T-helper 1 cell (primary cell): ENCODE measurements around the gene ADGRG3.

Source experiments
- DNase-seq, 5 donors: peaks; one replicate each; pipeline ENCODE4 v3.0.0-alpha.2; 2012 to 2020
- total RNA-seq, 4 donors: gene quantifications; one replicate each; lab custom pipeline; 2026; lab: John Stamatoyannopoulos, UW

Gene ADGRG3, protein sequence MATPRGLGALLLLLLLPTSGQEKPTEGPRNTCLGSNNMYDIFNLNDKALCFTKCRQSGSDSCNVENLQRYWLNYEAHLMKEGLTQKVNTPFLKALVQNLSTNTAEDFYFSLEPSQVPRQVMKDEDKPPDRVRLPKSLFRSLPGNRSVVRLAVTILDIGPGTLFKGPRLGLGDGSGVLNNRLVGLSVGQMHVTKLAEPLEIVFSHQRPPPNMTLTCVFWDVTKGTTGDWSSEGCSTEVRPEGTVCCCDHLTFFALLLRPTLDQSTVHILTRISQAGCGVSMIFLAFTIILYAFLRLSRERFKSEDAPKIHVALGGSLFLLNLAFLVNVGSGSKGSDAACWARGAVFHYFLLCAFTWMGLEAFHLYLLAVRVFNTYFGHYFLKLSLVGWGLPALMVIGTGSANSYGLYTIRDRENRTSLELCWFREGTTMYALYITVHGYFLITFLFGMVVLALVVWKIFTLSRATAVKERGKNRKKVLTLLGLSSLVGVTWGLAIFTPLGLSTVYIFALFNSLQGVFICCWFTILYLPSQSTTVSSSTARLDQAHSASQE
- 0 to 0.15 (median 0) reads per million in 4 donors for total RNA-seq

DNA sequence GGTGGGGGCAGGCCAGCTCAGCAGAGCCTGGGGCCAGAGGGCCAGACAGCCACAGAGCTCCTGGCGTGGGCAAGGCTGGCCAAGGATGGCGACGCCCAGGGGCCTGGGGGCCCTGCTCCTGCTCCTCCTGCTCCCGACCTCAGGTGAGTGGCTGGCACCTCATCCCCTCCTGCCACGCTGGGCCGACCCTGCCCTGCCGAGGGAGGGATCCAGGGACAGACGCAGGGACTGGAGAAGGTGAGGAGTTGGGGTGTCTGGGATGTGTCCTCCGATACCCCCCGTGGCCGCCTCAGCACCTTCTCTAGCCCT, at the start of gene ADGRG3:
Gene ADGRG3 (plus strand): TSS at position 44 of the 309 bp plus-strand sequence. CDS start 42 bp downstream, at position 86.
- no peak for DNase-seq

DNA sequence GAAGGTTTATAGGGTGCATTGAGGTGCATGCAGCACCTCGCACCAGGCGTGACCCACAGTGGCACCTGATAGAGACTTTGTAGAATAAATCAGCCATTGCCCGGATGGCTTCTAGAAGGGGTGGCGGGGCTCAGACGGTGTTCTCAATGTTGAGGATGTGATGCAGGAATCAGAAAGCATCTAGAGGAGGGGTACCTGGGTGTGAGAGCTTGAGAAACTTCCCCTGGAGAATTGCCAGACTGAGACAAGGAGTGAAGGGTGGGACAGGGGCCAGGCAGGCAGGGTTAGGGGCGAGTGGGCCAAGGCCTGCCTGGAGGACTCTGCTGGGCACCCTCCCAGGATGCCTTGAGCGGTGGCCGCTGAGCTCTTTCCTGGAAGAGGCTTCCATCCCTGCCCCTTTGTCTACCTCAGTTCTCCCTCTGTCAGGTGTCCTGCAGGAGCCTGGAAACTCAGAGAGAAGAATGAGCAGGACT, 48.9 kb upstream of the ADGRG3 start:
- DNase-seq: no peak

DNA sequence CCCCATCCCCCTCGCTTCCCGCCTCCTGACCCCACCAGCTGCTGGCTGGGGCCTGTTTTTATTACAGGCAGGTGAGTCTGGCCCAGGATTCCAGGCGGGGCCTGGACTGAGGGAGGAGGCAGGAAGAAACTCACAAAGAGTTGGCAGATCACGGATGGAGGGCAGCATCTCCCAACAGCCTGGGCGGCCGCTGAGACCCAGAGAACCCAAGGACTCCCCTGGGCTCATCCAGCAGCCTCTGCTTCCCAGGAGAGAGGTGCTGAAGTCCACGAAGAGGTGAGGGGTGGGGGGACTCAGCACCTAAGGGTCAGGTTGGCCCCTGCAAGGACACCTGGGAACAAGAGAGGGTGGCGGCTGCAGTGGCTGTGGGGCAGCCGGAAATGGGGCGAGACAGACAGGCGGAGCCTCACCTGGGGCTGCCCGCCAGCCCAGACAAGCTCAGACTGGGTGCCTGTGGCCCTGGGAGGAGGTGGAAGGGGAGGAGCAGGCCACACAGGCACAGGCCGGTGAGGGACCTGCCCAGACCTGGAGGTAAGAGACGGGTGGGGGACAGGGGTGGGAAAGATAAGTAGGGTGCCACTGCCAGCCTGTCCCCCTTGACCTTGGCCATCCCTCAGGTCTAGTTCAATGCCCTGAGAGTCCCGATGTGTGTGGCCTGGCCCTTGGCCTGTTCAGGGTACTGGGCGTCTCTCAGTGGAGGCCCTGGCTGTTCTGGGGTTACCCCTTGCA, 48.3 kb upstream of the ADGRG3 start:
- DNase-seq: no peak

DNA sequence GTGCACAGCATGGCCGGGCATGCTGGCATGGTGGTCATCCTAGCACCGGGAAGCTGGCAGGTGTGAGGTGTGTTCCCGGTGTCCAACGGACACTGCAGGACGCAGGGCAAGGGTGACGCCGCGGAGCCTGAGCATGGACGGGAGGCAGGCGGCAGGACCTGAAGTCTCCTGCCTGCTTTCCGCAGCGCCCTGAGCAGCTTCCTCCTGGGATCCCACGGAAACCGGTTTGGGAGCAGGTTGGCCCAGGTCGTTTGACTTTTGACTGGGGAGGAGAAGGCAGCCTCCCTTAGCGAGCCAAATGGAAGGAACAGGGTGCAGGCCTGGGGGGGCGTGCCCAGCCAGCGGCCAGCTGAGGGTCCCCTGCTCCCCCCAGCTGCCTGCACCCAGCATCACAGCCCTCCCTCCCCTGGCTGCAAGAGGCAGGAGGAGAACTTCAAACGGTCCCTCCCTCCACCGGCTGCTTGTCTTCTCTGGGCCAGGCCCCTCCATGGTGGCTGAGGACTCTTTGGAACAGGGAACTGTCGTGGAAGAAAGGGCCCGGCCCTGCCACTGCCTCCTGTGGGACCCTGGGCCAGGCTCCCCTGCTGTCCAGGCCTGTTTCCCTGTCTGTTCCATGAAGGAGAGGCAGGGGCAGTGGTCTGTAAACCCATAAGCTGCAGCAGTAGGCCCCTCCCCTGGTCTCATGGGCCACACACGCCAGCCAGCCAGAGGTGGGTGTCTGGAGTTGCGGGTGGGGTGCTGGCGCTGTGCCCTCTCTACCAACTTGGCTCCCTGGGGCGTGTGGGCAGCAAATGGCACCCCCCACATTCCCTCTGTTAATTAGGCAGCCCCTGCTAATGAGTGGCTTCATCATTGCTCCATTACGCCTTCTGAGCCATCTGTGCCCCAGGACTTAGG, 47.5 kb upstream of the ADGRG3 start:
- DNase-seq: no peak

DNA sequence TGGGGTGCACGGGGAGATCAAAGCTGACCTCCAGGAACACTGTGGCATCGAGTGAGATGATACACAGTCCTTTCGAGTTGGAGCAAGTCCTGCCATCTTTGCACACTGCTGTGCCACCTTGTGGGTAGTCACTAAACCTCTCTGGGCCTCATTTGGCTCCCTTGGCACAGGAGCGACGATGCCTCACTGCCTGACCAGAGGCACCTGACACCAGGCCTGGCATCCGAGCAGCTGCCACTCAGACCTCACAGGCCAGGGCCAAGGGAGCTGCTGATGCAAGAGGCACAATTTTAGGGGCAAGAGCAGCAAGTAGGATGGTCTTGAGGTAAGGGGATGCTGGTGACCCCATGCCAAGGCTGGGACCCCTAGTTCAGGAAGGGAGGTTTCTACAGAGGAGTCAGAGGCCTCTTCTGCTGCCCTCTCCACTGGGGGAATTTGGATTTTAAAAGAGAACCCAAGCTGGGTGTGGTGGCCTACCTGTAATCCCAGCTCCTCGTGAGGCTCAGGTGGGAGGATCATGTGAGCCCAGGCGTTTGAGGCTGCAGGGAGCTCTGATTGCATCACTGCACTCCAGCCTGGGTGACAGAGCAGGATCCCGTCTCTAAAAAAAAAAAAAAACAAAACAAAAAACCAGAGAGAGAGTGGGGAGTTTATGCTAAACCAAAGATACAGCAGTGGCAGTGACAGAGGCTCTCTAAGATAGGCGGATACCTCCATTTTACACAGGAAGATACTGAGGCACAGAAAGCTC, 46.4 kb upstream of the ADGRG3 start:
- DNase-seq: no peak

DNA sequence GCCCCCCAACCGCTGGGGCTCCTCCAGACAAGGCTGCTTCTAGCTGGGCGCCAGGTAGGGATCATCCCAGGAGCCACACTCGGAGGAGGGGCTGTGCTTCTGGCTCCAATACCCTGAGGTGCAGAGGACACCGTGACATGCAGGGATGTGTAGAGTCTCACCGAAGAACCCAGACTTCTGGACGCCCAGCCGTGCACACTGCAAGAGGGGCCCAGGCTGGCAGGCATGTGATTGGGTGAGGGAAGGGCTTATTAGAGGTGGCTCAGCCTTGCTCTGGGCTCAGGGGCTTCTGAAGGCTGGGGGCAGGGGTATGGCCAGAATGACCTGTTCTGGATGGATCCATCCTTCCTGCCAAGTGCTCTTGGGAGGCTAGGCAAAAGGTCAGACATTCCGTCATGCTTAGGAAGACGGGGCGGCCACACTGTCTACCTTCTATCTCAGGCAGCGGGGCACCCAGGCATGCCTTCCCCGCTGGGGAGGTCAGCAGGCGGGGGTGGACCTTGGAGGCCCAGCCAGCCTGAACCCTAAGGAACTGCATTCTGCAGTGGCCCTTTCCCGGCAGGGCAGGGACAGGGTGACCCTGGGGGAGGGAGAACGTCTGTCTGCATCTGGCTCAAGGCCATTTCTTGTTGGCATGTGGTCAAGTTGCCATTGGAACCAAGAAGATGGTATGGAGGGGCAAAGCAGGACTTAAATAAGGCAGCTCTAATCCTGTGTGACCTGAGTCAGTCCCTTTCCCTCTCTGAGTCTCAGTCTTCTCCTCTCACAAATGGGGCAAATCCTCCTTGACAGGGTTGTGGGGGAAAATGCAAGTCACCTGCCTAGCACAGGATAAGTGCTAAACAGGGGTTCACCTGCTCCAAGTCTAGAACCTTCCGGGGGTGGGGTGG, 45.5 kb upstream of the ADGRG3 start:
- no peak for DNase-seq

DNA sequence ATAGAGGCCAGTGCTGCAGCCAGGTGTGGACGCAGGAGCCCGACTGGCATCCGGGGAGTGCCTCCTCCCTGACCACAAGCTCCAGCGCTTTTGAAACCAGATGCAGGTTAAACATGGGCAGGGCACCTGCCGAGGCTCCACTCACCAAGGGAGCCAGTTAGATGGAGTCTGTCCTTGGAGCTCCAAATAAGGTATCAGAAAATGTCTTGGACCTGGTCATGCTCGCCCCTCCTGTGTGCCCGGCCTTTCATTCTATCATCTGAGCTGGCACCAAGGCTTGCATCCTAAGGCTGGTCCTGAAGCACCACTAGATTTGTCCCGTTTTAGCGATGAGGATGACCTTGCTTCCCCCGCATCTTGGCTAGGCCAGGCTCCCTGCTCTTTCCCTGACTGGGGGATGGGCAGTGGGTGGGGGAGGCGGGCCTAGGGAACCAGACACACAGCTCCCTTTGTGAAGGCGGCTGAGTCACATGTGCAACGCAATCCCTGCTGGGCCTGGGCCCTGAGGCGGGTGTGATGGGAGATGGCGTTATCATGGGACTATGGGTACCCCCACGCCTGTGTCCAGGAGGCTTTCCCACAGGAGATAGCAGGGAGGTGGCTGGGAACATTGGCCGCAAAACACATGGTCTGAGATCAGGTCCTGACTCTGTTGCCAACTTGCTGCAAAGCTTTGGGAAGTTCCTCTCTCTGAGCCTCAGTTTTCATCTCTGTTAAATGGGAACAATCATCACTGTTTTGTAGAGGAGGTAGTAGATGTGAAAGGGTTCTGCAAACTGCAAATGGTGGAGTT, 44.7 kb upstream of the ADGRG3 start:
- no peak for DNase-seq

DNA sequence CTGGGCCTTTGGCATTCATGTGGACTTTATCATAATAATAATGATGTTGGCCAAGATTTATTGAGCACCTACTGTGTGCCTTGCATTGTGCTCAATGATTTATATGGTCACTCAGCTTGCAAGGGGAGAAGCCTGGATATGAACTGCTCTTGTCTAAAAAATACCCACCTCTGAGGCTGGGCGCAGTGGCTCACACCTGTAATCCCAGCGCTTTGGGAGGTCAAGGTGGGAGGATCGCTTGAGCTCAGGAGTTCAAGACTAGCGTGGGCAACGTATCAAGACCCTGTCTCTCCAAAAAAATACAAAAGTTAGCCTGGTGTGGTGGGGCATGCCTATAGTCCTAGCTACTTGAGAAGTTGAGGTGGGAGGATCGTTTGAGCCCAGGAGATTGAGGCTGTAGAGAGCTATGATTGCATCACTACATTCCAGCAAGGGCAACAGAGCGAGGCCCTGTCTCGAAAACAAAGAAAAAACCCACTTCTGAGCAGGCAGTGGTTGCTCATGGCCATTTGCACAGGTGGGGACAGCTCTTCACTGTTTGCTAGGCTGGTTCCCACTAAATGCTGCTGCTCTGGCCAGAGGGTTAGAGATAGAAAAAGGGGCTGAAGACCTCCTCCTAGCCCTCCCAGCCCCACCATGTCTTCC, 43.9 kb upstream of the ADGRG3 start:
- DNase-seq: no peak

DNA sequence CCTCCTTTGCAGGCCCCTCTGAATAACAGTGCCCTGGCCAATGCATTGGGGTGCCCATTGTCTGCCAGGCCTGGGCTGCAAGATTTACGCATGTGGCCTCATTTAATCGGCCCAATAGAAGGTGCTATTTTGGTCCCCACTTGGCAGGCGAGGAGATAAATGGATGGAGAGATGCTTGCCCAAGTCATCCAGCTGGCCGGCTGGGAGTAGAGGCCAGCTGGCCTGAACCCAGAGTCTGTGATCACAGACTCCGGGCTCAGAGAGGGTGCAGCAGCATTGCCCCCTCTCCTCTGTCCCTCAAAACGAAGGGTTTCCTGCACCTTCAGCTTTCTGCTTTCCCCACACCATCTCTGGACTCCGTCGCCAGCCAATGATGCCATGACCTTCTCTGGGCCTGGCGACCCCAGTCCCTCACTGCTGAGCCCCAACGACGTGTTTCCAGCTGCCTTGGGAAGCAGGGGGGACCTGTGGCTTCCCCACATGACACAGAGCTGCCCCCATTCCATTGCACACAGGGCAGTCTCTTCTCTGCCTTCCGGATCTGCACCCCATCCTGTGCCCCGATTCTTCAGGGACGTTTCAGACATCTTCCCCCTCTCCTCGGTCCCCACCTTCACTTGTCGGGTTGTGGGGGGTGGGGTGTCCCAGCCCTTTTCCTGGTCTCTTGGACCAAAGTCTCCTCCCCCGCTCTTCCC, 43.2 kb upstream of the ADGRG3 start:
- no peak for DNase-seq

DNA sequence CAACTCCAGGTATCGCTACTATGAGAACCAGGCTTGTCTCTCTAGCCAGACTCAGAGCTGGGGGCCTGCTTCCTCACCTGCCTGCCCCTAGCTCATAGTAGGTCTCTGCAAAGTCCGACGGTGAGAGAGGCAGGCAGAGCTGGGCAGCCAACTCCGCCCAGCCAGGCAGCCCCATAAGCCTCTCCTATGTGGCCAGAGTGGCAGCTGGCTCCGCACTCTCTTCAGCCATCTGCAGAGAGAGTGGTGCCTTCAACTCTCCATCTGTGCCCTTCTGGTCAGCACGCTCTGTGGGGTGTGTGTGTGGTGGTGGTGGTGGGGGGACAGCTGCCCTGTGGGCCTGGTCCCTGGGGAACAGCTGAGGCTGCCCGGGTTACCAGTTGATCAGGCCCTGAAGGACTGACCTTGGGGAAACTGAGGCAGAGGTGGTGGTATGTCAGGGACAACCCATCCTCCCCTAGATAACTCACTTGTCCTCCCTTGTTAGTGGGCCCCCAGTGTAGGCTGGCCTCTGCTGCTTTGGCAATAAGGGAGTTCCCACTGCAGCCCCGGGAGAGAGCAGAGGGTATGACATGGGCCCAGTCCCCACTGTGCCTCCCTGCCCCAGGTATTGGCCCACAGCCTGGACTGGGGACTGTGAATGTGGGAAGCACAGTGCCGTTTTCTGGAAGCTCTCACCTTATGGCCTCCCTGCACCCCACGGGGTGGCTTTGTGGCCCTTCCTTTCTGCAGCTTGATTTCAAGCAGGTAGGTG, 41.5 kb upstream of the ADGRG3 start:
- DNase-seq: no peak

DNA sequence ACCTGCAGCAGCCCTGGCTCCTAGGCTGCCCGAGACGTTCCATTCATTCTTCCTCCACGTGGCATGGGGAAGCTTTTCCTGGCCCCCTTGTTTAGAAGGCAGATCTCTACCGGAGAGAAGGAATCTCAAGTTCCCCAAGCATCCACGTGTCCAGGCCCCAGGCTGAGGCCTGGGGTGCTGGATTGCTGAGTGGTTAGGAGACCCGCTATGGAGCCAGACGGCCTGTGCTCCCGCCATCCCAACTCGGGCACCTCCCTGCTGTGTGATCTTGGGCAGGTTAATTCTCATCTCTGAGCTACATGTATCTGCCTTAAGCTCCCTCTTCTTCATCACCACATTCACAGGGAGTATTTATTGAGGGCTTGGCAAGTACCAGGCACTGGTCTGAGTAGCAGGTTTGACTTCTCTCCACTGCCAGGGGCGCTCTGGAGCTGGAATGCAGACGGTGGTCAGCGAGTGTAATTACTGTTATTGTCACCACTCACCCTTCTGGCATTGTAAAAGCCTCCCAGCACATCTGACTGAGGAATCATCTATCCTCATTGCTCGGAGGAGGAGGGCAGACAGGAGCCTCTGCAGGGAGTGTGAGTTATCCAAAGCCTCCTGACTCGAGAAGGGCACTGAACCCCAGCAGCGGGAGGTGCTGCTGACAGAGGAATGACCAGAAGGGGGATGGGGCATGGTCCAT, 40.8 kb upstream of the ADGRG3 start:
- DNase-seq: no peak

DNA sequence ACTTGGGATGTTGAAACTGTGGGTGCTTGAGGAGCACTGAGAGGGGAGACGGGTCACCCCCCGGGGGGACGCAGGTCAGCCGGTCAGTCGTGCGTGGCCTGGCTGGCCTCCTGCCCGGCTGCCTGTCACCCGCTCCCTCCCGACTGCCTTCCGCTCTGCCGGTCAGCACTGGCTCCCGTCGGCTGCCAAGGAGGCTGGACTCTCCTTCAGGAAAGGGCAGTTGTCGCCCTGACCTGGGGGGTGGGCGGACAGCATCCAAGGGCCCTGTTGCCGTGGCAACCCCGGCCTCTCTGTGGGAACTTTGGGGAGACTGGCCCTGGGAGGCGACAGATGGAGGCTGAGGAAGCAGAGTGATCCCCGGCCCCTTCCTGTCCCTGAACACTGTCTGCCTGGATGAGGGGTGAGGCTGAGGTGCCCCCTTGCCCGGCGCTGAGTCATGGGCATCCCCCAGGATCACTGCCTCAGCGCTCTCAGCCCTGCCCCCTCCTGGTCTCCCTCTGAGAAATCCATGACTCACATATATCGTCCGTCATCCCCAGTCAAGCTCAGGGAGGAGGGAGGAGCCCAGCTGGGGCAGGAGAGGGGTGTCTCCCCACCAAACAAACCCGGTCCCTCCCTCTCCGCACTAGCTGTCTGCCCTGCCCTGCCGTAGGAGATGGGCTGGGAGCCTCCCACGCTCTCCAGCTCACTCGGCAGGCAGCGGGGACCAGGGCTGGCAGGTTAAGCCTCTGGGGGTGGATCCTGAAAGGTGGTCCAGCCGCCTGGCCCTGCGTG, 39.9 kb upstream of the ADGRG3 start, which contains the start of gene ADGRG1:
Gene ADGRG1 (plus strand): TSS at position 623 of the 774 bp plus-strand sequence. CDS start 21,658 bp downstream, outside the sequence.
- peak in 1 of 5 donors; percentile 59 for DNase-seq

DNA sequence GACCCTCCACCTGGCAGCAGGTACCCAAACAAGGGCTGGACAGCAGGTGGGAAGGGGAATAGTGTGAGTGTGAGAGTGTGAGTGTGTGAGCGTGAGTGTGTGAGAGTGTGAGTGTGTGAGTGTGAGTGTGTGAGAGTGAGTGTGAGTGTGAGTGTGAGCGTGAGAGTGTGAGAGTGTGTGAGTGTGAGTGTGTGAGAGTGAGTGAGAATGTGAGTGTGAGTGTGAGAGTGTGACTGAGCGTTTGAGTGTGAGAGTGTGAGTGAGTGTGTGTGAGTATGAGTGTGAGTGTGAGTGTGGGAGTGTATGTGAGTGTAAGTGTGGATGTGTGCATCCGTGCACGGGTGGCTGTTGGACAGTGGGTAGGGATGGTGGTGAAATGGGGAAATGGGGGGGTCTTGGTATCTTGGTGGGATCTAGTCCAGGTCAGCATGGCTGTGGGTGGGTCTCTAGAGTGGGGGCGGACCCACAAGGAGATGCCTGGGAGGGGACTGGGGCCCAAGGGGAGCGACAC, 39.3 kb upstream of the ADGRG3 start:
- DNase-seq: no peak

DNA sequence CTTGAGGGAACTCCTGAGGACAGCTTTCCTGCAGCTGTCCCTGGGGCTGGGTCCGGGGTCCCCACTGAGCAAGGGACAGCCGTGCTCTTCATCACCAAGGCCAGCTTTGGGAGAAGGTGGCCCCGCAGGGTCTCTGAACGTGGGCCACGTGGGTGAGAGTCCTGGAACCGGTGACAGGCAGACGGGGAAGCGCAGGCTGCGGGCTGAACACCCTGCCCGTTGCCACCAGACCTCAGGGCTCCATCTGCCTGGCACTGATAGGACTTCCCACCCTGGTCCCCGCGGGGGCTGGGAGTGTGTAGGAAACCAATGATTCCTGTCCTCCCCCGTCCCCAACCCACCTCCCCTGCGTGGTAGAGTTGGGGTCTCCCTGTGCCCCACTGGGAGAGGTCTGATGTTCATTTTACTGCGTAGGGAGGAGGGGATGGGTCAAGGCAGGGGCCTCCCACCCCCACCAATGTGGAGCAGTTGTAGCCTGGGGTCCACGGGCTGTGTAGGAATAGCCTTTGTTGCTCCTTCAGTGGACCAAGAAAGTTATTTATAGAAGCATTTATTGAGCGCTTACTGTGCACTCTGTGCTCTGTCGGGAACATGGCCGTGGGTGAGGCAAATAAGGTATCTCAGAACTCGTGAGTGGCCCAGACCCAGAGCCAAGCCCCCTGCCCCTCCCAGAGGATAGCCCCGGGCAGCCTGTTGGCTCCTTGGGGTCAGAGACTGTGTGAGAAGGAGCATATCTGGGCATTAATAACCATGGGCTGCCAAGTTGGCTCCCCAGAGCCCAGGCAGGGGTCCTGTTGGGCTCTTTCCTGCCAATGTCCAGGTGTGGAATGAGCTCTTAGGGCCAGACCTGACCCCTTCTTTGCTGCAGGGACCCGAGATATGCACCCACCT, 38.3 kb upstream of the ADGRG3 start:
- no peak for DNase-seq

DNA sequence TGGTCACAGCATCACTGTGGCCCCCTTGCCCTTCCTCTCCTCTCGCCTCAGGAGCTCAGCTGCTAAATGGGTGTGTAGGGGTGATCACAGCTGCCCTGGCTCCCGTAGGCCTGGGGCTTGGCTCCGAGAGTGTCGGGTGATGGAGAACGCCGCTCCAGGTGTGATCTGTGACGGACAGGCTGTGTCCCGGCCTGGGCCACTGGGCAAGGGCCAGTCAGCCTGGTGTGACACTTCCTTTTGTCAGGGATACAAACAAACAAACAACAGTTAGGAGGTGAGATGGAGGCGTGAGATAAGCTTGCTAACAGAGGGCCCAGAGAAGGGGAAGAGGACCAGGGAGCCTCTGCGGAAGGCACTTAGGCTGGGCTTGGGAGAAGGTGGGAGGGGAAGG, 37.7 kb upstream of the ADGRG3 start:
- DNase-seq: no peak
